GM18508 (cell line): Measurements from ENCODE around the gene MASP1.
"Not testable (repeated sequence)": the region's sequence is repeated elsewhere in the genome, so short reads cannot be mapped to it uniquely, and the experiment has no call there.

Experiments used
- ATAC-seq: cut with Tn5 transposase; IDR thresholded peaks from one replicate; pipeline ENCODE4 v1.9.1; 2021; ENCODE audit warnings: moderate number of reproducible peaks; ENCODE audit not compliant: insufficient read depth, unreplicated experiment

MASP1 gene

GRCh38 chr3:187236962-187237361 is 54.6 kb downstream of the MASP1 start:
- no peak for ATAC-seq

GRCh38 chr3:187230011-187230410 is 61.5 kb downstream of the MASP1 start:
- ATAC-seq, result no peak

GRCh38 chr3:187228740-187229139 is 62.8 kb downstream of the MASP1 start:
- ATAC-seq, result no peak

GRCh38 chr3:187227658-187228258 is 63.8 kb downstream of the MASP1 start:
- no peak for ATAC-seq

GRCh38 chr3:187223799-187224198 is 67.7 kb downstream of the MASP1 start:
- ATAC-seq, result no peak

- ATAC-seq, result no peak
These were observed 68.7 kb downstream of the MASP1 start for GRCh38 chr3:187222801-187223200.

- no peak for ATAC-seq
These were observed 76.1 kb downstream of the MASP1 start for GRCh38 chr3:187215460-187215859.

- no peak for ATAC-seq
These were observed 77.9 kb downstream of the MASP1 start for GRCh38 chr3:187213616-187214015.

GRCh38 chr3:187212705-187213104 is 78.8 kb downstream of the MASP1 start:
- ATAC-seq, result no peak

- ATAC-seq, result no peak
These were observed 79.4 kb downstream of the MASP1 start for GRCh38 chr3:187212196-187212545.

- ATAC-seq, result no peak
These were observed 79.9 kb downstream of the MASP1 start for GRCh38 chr3:187211532-187212195.

GRCh38 chr3:187210545-187211327 is 80.8 kb downstream of the MASP1 start:
- peak; percentile 96 for ATAC-seq

- no peak for ATAC-seq
These were observed 81.4 kb downstream of the MASP1 start for GRCh38 chr3:187210091-187210490.

GRCh38 chr3:187209491-187209890 is 82.0 kb downstream of the MASP1 start:
- no peak for ATAC-seq

GRCh38 chr3:187208159-187208558 is 83.4 kb downstream of the MASP1 start:
- no peak for ATAC-seq

GRCh38 chr3:187207624-187208023 is 83.9 kb downstream of the MASP1 start:
- no peak for ATAC-seq

- ATAC-seq, result no peak
These were observed 84.5 kb downstream of the MASP1 start for GRCh38 chr3:187207062-187207461.

- no peak for ATAC-seq
These were observed 85.9 kb downstream of the MASP1 start for GRCh38 chr3:187205683-187206082.

GRCh38 chr3:187199463-187200050 is 92.0 kb downstream of the MASP1 start:
- not testable (repeated sequence) for ATAC-seq

- no peak for ATAC-seq
These were observed 93.0 kb downstream of the MASP1 start for GRCh38 chr3:187198490-187198889.

GRCh38 chr3:187197335-187197649 is 94.2 kb downstream of the MASP1 start, which contains the start of gene RTP1:
TSS of gene RTP1 (plus strand) at chr3:187197486. CDS start at chr3:187197516, 30 bp downstream.
- no peak for ATAC-seq
